Loucy (cell line): ENCODE measurements around the gene SURF6.

ENCODE experiments used
- H2AFZ ChIP-seq: fragments of 200-600 bp; sonication (generic); 2 replicates; pipeline ENCODE4 v1.6.0; 2016; ENCODE audit warnings: antibody characterized with exemption, mild to moderate bottlenecking, low read length, moderate library complexity
- H3F3A ChIP-seq: fragments of 200-600 bp; 2 replicates; pipeline ENCODE4 v1.6.0; 2016; ENCODE audit warnings: antibody characterized with exemption, low read depth, mild to moderate bottlenecking
- H3K27me3 ChIP-seq: fragments of 200-600 bp; sonication (generic); 2 replicates; pipeline ENCODE4 v1.6.1; 2014; ENCODE audit warnings: low read length, mild to moderate bottlenecking; ENCODE audit not compliant: insufficient read depth, poor library complexity, severe bottlenecking
- H3K36me3 ChIP-seq: fragments of 200-600 bp; sonication (generic); 2 replicates; pipeline ENCODE4 v1.6.1; 2016; ENCODE audit warnings: low read length; ENCODE audit not compliant: insufficient read depth
- H3K4me1 ChIP-seq: fragments of 200-600 bp; sonication (generic); 2 replicates; pipeline ENCODE4 v1.5.1; 2014; ENCODE audit warnings: low read length, mild to moderate bottlenecking; ENCODE audit not compliant: insufficient read depth, poor library complexity, severe bottlenecking
- H3K4me2 ChIP-seq: fragments of 200-600 bp; sonication (generic); 2 replicates; pipeline ENCODE4 v1.6.0; 2014; ENCODE audit warnings: antibody characterized with exemption, low read length, low read depth, mild to moderate bottlenecking; ENCODE audit not compliant: poor library complexity, severe bottlenecking
- H3K4me3 ChIP-seq: fragments of 200-600 bp; sonication (generic); 2 replicates; pipeline ENCODE4 v1.5.1; 2014; ENCODE audit warnings: low read length, mild to moderate bottlenecking, mixed read lengths; ENCODE audit not compliant: poor library complexity, severe bottlenecking
- H3K79me2 ChIP-seq: fragments of 200-600 bp; sonication (generic); 2 replicates; pipeline ENCODE4 v1.6.1; 2014; ENCODE audit warnings: low read length; ENCODE audit not compliant: insufficient read depth
- H3K9ac ChIP-seq: fragments of 200-600 bp; sonication (generic); 2 replicates; pipeline ENCODE4 v1.6.0; 2014; ENCODE audit warnings: mild to moderate bottlenecking, low read depth, low read length, moderate library complexity; ENCODE audit not compliant: poor library complexity, severe bottlenecking
- H3K9me2 ChIP-seq: fragments of 200-600 bp; sonication (generic); replicated peaks from 2 replicates; pipeline ENCODE4 v1.6.1; 2016; ENCODE audit warnings: low read depth, low read length, mixed read lengths
- H3K9me3 ChIP-seq: fragments of 200-600 bp; sonication (generic); 2 replicates; pipeline ENCODE4 v1.6.1; 2014; ENCODE audit warnings: mild to moderate bottlenecking, antibody characterized with exemption, low read length, low read depth; ENCODE audit not compliant: insufficient read depth
- H4K20me1 ChIP-seq: fragments of 200-600 bp; sonication (generic); 2 replicates; pipeline ENCODE4 v1.6.0; 2014; ENCODE audit warnings: antibody characterized with exemption, low read length, mild to moderate bottlenecking; ENCODE audit not compliant: insufficient read depth, poor library complexity, severe bottlenecking
- CTCF ChIP-seq: fragments of 200-600 bp; sonication (generic); conservative IDR thresholded peaks from 2 replicates; pipeline ENCODE4 v1.5.1; 2014; ENCODE audit warnings: mild to moderate bottlenecking, antibody characterized with exemption, low read length
- EZH2phosphoT487 ChIP-seq: fragments of 200-600 bp; IDR thresholded peaks from 2 replicates; pipeline ENCODE4 v1.6.1; 2018; ENCODE audit warnings: antibody characterized with exemption, mild to moderate bottlenecking, moderate library complexity, borderline replicate concordance

The SURF6 gene

GRCh38 chr9:133352635-133353340 lies 16.8 kb upstream of the SURF6 start:
- H3K4me2 ChIP-seq = no peak overlapping the region
- H2AFZ ChIP-seq = no peak overlapping the region
- no peaks in the 10 kb centered on the region for H3K9me2 ChIP-seq
- no peak for TF ChIP-seq CTCF
- no peak for TF ChIP-seq EZH2phosphoT487
- H3F3A ChIP-seq = peaks cover 11% of the 10 kb centered on the region; the same call in 1 of the 2 replicates
- no peak overlapping the region for H3K9ac ChIP-seq
- H3K36me3 ChIP-seq = peaks cover 38% of the 10 kb centered on the region
- peaks cover 69% of the 10 kb centered on the region for H3K79me2 ChIP-seq
- no peak overlapping the region for H3K4me3 ChIP-seq
- peaks cover 23% of the 10 kb centered on the region for H3K4me1 ChIP-seq
- H3K27me3 ChIP-seq = peaks cover 8% of the 10 kb centered on the region
- no peaks in the 10 kb centered on the region for H3K9me3 ChIP-seq
- peaks cover 49% of the 10 kb centered on the region for H4K20me1 ChIP-seq

- Histone ChIP-seq H3F3A (peaks cover 11% of the 10 kb centered on the region; the same call in 1 of the 2 replicates), H3K4me3 (no peak overlapping the region), H3K4me1 (peaks cover 21% of the 10 kb centered on the region), H3K4me2 (no peak overlapping the region), H4K20me1 (peaks cover 49% of the 10 kb centered on the region), H2AFZ (no peak overlapping the region), H3K9me2 (no peaks in the 10 kb centered on the region), H3K36me3 (peaks cover 38% of the 10 kb centered on the region), H3K27me3 (peaks cover 8% of the 10 kb centered on the region), H3K9me3 (no peaks in the 10 kb centered on the region), H3K9ac (no peak overlapping the region), H3K79me2 (peaks cover 67% of the 10 kb centered on the region)
- peak; percentile 70 for TF ChIP-seq CTCF
- no peak for TF ChIP-seq EZH2phosphoT487
These were observed 16.1 kb upstream of the SURF6 start for GRCh38 chr9:133351908-133352634.

GRCh38 chr9:133351526-133351907 lies 15.5 kb upstream of the SURF6 start:
- Histone ChIP-seq H3K4me3 (no peak overlapping the region), H4K20me1 (peaks cover 53% of the 10 kb centered on the region), H3K4me2 (no peak overlapping the region), H3K9me3 (no peaks in the 10 kb centered on the region), H3K27me3 (peaks cover 8% of the 10 kb centered on the region), H3K79me2 (peaks cover 67% of the 10 kb centered on the region), H2AFZ (no peak overlapping the region), H3K36me3 (peaks cover 38% of the 10 kb centered on the region), H3F3A (peaks cover 11% of the 10 kb centered on the region; the same call in 1 of the 2 replicates), H3K9ac (no peak overlapping the region), H3K4me1 (peaks cover 23% of the 10 kb centered on the region), H3K9me2 (no peaks in the 10 kb centered on the region)
- TF ChIP-seq CTCF (no peak), EZH2phosphoT487 (no peak)
